Fibroblast of skin of left biceps (primary cell): ENCODE data around the gene SRP9.
"Not testable (repeated sequence)": the region's sequence is repeated elsewhere in the genome, so short reads cannot be mapped to it uniquely, and the experiment has no call there.

Experiments used
- DNase-seq, 2 experiments: peaks; one replicate each; pipeline ENCODE4 v3.0.0-alpha.2; 2013; ENCODE audit warnings: low read depth in 2 of 2

Gene SRP9

DNA sequence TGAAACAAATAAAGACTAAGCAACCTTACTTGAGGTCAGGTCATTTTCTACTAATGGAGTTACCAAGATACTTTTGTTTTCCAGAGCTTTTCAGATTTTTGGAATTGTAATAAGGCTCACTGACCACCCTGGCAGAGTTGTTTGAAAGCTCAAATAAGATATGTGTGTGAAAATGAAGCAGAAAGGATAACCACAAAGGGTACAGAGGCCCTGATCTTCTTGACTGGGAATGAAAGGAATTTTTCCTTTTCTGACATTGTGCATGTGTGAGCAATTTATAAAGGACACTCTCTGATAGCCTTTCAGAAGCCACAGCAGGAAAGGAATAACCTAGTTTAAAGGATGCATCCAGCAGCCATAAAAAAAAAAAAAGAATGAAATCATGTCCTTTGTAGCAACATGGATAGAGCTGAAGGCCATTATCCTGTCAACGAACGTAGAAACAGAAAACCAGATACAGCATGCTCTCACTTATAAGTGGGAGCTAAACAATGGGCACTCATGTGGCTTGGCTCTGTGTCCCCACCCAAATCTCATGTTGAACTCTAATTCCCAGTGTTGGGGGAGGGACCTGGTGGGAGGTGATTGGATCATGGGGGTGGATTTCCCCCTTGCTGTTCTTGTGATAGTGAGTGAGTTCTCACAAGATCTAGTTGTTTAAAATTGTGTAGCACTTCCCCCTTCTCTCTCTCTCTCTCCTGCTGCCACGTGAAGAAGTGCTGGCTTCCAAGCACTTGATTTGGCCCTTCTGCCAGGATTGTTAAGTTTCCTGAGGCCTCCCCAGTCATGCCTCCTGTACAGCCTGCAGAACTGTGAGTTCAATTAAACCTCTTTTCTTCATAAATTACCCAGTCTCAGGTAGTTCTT, 3.1 kb upstream of the SRP9 start:
- DNase-seq: no peak

DNA sequence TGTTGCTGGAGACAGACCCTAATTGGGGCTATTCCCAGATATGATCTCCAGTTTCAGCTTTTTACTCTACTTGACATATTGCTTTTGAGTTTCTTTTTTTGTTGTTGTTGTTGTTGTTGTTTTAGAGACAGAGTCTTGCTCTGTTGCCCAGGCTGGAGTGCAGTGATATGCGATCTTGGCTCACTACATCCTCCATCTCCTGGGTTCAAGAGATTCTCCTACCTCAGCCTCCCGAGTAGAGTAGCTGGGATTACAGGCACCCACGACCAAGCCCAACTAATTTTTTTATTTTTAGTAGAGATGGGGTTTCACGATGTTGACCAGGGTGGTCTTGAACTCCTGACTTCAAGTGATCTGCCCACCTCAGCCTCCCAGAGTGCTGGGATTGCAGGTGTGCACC, 1.3 kb upstream of the SRP9 start:
- DNase-seq: no peak

DNA sequence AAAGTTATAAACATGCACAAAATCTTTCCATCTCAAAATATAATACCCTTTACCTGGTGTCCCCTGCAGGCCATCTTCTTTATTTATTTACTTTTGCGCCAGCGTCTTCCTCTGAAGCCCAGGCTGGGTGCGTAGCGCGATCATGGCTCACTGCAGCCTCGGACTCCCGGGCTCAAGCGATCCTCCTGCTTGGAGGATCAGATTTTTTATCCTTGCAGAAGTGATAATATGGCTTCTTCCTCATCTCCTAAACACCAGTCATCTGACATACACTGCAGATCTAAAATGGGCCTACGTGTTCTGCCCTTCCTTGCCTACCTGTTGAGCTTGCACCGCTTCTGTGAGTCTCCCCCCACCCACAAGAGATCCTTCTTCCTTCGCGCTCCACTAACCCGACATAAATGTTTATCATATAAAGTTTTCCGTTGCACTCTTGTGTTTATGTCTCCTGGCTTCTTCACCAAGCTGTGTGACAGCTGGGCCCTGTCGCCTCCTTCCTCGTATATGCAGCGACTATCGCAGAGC, 506 bp upstream of the SRP9 start:
- DNase-seq: no peak

DNA sequence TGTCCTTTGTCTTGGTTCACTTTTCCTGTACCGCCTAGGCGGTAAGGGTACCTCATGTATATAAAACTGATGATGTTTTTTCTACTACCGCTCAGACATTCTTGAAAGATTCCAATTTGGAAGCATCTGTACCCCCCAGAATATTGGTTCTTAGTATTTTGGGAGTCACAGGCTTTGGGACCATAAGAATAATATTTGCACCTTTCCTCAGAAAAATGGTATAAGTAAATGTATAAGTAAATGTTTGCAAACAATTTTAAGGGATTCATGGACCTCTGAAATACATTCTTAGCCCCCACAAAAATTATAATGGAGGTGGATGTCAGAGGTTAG, 677 bp downstream of the SRP9 start:
- DNase-seq: no peak

DNA sequence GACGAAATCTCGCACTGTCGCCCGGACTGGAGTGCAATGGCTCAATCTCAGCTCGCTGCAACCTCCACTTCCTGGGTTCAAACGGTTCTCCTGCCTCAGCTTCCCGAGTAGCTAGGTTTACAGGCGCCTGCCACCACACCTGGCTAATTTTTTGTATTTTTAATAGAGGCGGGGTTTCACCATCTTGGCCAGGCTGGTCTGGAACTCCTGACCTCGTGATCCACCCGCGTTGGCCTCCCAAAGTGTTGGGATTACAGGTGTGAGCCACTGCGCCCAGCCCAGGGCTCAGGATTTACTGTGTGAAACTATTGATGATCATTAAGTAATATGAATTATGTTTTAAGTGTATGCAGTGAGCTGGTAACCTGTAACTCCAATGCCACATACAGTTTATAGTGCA, 1.5 kb downstream of the SRP9 start:
- DNase-seq: not testable (repeated sequence)

DNA sequence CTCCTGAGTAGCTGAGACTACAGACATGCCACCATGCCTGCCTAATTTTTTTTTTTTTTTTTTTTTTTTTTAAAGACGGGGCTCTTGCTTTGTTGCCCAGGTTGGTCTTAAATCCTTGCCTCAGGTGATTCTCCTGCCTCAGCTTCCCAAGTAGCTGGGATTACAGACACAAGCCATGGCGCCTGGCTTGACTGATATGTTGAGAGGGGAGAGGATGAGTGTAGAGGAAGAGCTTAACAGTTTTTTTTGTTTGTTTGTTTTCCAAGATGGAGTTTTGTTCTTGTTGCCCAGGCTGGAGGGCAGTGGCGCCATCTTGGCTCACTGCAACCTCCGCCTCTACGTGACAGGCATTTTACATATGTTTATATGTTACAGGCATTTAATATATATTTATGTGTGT, 2.5 kb downstream of the SRP9 start:
- no peak for DNase-seq

DNA sequence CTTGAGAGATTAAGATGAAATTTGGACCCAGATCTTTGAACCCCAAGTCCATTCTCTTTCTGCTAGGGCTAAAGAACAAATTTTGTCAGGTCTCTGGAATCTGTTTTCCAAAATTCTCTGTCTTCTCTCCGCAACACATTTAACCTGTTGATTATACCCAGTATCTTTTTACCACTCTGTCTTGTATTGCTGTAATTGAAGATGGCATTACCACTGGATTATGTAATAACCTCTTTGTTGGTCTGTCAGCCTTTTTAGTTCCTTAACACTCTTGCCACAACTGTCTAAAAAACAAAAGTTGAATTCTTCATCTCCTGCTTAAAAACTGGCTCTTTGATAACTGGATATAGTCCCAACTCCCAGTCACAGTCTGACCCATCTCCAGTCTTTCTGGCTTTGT, 3.0 kb downstream of the SRP9 start:
- DNase-seq: no peak

DNA sequence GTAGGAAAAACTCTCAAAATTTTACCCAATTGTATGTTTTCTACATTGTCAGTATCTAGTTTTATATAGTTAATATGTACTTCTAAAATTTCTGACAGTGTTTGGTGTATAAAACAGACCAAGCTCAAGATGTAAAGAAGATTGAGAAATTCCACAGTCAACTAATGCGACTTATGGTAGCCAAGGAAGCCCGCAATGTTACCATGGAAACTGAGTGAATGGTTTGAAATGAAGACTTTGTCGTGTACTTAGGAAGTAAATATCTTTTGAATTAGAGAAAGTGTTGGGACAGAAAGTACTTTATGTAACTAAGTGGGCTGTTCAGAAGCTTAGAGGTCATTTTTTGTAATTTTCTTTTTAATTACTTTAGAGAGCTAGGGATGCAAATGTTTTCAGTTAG, 11.5 kb downstream of the SRP9 start:
- DNase-seq: not testable (repeated sequence)

DNA sequence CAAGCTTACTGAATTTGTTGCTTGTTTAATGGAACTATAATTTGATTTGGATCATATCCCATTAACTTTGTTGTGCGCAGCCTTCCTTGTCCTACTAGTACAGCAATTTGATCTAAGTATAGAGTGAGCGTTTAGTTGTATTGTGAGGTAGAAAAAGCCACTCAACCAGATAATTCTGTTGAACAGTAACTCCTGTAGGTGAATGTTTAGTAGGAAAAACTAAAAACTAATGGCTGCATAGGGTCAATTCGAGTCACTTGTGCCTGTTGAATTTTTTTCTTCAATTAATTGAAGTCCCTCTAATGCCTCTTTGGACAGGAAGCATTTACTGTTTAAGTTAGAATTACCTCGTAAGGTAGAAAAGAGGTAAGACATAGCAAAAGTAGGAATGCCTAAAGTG, 17.3 kb downstream of the SRP9 start:
- no peak for DNase-seq

DNA sequence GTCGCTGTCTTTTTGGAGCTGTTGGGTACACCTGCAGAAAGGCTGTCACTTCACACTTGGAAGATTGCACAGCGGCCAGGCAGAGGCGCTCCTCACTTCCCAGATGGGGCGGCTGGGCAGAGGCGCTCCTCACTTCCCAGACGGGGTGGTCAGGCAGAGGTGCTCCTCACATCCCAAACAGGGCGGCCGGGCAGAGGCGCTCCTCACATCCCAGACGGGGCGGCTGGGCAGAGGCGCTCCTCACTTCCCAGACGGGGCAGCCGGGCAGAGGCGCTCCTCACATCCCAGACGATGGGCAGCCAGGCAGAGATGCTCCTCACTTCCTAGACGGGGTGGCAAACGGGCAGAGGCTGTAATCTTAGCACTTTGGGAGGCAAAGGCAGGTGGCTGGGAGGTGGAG, 18.5 kb downstream of the SRP9 start:
- DNase-seq: not testable (repeated sequence)

DNA sequence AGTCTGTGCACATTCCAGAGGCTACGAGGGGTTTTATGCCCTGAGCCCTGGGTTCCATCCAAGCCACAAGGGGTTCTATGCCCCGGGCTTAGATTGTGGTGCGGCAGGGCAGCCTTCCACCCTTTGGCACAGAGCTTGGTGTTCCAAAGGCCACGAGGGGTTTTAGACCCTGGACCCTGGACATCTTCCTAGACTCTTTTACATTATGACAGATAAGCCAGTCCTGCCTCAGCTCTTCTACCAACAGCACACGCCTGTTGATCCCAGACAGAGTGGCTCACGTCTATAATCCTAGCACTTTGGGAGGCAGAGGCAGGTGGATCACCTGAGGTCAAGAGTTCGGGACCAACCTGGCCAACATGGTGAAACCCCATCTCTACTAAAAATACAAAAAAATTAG, 23.5 kb downstream of the SRP9 start:
- not testable (repeated sequence) for DNase-seq

DNA sequence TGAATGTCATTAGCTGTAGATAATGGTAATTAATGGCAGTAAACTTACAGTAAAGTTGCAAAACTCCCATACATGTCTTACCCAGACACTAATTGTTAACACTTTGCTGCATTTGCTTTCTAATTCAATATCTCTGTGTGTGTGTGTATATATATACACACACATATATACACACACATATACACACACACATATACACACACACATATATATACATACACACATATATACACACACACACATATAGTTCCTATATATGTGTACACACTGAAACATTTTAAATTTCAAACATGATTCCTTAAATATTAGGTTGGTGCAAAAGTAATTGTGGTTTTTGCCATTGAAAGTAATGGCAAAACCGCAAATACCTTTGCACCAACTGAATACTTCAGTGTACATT, 28.6 kb downstream of the SRP9 start:
- no peak for DNase-seq

DNA sequence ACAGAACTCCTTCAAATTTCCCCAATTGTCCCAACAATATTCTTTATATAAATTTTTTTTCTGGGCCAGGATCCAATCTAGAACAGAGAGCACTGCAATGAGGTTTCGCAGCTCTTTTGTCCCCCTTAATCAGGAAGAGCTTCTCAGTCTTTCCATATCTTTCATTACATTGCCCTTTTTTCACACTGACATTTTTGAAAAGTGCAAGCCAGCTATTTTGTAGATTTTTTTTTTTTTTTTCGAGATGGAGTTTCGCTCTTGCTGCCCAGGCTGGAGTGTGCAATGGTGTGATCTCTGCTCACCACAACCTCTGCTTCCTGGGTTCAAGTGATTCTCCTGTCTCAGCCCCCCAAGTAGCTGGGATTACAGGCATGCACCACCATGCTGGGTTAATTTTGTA, 29.1 kb downstream of the SRP9 start:
- DNase-seq: not testable (repeated sequence)

DNA sequence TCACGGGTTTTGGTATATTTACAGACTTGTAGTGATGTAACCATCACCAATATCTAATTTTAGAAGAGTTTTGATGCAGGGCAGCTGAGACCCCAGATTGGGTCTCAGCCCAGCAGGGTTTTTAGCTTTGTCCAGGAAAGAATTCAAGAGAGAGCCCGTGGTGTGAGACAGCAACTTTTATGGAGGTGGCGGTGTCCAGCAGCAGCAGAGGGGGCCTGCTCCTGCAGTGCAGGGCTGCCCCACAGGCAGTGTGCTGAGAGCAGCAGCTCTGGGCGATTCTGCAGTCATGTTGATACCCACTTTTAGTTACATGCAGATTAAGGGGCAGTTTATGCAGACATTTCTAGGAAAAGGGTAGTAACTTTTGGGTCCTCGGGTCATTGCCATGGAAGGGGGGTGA, 30.5 kb downstream of the SRP9 start:
- no peak for DNase-seq

DNA sequence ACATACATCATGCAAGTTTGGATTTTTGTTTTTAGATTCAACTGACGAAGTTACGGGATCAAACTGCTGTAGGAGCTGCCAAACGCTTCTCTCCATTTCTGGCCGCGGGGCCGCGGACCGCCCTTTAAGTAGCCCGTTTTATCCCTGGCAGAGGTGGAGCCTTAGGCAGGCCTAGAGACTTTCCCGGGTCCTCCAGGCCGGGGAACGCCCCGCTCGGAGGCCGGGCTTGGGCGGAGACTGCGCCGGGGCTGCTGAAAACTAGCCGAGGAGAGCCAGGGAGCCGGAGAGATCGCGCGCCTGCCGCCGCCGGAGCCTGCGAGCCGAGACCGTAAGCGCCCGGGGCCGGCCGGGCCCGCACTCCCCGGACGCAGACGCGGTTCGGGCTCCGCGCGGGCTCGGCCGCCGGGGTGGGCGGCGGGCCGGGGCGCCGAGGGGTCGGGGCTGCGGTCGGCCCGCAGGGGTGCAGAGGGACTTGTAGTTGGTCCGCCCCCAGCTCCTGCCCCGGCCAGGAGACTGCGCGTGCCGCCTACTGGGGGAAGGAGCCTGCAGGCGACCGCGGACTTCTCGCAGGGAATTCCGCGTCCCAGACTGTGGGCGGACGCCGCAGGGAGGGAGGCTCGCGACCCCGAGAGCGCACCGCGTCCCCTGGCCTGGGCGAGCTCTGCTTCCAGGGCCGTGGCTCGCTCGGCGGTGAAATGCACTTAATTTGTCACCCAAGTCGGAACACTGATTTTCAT, 32.4 kb downstream of the SRP9 start, which contains the start of gene EPHX1:
Gene EPHX1, plus strand, starts transcription at position 283 of the 737 bp plus-strand sequence. CDS start 18,606 bp downstream, outside the sequence.
- DNase-seq: peak; percentile 43 to 51

DNA sequence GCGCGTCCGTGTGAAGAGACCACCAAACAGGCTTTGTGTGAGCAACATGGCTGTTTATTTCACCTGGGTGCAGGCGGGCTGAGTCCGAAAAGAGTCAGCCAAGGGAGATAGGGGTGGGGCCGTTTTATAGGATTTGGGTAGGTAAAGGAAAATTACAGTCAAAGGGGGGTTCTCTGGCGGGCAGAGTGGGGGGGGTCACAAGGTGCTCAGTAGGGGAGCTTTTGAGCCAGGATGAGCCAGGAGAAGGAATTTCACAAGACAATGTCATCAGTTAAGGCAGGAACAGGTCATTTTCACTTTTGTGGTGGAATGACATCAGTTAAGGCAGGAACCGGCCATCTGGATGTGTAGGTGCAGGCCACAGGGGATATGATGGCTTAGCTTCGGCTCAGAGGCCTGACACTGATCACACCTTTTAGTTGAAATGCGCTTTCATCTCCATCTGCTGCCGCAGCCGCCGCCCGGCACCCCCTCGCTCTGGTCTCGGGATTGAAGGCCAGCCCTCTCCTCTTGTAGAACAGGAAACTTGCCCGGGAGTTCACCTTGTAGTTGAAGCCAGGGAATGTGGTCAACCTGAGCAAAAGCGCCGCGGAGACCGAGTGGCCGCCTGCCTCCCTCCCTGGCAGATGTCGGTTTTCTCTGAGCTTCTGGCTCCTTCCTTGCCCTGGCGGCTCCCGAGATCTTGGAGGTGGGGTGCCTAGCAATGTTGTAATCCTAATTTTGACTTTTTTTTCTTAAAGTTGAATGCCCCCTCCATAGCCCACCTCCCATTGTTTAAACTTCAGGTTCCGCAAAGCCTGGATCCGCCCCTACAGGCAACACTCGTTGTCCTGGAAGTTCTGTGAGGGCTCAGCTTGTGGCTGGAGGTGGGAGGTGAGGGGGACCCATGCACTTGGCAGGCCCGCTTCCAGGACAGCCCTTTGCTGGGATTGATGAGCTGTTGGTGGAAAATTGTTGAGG, 33.2 kb downstream of the SRP9 start:
- DNase-seq: not testable (repeated sequence)

DNA sequence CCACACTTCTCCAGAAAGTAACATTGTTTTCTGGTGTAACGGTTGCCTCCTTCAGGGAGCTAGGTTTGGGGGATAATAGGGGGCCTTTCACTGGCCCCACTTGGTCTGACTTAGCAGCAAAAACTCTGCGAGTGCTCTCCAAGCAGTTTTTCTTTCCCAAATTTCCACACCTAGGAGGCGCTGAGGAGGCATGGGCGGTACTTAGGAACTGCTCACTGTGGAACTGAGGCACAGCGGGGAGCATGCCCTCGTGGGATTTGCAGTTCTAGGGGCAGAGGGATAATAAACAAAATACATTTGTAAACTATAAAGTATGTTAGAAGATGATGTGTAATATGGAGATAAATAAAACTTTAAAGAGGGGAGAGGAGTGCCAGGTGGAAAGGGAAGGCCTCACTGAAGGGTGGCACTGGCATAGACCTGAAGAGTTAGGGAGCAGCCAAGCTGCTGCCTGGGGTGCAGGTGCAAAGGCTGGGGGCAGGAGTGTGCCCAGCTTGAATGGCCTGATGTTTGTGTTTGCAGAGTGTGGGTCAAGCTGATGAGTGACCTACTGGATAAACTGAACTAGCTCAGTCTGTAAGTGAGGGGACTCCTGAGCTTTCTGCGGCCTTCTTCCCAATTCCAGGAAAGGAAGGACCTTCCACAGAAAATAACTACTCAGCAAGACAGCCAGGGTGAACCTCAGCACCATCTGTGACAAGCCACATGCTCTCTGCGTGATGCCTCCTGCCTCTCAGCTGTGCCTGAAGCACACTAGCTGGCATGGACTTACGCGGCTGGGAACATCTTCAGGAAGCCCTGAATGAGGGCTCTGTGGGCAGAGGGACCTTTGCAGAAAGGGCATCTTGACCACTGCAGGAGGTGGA, 34.2 kb downstream of the SRP9 start:
- DNase-seq: no peak

DNA sequence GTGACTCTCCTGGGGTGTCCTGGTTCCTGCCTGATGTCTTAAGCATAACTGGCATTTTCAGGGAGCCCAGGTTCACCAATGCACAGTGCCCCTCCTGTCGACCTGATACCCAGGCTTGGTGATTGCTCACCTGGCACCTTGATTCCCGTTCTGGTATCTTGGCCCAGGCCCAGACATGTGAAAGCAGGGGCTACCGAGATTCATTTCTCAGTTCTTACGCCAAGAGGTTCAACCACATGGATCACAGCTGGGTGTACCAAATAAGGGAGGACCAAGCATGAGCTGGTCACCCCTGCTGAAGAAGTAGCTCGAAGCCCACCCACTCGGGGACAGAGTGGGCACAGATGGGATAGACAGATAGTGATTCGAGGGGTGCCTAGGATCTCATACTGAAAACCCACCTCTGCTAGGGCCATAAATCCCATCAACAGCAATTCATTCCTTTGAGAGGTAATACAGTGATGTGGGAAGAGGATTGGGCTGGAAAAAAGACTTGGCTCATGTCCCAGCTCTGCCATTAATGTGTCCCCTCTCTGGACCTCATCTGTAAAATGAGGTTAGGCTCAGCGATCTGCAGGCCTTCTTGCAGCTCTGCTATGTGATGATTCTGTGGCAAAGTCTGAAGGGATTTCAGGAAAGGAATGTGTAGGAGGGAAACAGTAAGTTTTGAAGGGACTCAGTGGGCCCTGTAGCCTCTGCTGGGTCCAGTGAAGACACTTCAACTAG, 35.0 kb downstream of the SRP9 start:
- DNase-seq: no peak

DNA sequence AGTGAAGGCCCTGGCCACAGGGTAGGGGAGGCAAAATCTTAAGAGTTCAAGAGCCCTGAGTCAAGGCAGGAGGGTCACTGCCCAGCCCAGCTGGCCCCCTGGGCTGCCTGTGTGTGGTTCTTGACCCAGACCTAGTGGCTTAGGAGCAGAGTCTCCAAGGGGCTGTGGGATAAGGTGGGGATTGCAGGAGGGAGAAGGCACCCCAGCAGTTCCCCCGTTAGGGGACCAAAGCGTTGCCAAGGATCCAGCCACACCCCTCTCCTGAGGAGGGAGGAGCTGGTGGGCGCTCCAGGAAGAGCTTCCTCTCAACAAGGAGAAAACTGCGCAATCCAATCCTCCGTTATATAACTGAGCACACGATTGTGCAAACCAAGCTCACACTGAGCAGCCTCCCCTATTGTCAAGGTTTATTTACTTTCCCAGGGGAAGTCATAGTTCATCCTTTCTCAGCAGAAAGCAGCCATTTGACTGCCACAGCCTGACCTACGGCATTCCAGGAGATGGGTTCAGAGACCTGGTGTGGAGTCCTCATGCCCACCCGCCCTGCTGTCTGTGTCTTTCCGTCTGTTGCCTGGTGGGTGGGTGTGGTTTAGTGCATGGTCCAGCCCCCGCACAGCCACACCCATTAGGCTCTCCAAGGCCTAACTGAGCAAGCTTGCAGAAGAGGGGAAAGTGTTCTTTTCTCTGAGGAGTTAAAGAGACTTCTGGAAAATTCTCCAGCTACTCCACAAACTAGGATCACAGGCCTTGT, 35.8 kb downstream of the SRP9 start:
- no peak for DNase-seq
